ENCODE data around the gene CEP170B.

CEP170B gene

GRCh38 chr14:104868060-104868740, 3.1 kb downstream of the CEP170B start:
- DNase-seq, result no peak

DNA sequence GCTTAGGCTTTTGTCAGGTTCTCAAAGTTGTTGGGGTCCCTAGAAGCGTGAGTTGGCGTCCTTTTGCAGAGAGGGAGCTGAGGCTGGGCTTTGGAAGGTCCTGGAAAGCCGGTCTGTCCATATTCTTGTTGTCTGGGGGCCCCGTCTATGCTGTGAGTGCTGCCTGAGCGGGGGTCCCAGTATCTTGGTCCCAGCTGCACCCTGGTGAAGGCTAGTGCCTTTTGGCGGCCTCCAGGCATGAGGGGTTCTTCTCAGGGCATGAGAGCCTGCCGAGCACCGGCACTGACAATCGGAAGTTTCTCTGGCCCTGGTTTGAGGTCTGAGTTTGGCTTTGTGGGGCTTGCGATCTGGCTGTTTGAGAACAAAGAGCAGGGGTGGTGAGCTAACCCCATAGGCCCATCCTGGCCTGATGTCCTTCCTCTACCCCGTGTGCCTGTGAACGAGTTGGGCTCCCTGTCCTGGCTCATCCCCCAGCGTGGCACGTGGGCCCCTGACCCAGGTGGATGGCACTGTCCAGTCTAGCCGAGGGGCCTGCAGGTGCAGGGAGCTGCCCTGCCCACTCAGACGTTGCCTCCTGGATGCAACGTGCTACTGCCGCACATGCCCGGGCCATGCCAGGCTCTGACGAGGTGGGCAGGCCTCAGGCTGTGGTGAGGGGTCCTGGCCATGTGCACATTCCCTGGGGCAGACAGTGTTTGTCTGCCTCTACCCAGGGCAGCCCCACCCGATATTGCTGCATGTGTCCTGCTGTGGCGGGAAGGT, 3.9 kb downstream of the CEP170B start:
- DNase-seq, result no peak

DNA sequence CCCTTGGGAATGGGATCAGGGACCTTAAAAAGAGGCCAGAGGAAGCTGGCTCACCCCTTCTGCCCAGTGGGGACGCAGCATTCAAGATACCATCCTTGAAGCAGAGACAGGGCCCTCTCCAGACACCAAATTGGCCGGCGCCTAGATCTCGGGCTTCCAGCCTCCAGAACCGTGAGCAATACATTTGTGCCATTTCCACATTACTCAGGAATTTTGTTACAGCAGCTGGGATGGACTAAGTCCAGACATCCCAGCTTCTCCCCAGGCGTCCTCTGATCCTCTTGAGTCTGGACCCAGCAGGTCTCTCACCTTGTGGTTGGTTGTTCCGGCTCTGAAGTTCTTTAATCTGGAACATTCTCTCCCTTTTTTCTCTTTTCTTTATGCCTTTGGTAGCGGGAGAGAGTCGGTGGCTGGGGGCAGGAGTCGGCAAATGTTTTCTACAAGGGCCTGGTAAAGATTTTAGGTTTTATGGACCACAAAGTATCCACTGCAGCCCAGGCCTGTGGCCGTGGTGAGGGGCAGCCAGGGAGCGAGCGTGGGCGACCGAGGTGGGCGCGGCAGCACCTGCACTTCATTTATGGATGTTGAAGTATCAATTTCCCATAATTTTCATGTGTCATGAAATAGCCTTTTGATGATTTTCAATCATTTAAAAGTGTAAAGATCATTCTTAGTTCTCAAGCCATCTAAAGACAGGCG, 4.8 kb downstream of the CEP170B start:
- no peak for DNase-seq

- no peak for DNase-seq
Observed at GRCh38 chr14:104870368-104871144, 5.5 kb downstream of the CEP170B start.

DNA sequence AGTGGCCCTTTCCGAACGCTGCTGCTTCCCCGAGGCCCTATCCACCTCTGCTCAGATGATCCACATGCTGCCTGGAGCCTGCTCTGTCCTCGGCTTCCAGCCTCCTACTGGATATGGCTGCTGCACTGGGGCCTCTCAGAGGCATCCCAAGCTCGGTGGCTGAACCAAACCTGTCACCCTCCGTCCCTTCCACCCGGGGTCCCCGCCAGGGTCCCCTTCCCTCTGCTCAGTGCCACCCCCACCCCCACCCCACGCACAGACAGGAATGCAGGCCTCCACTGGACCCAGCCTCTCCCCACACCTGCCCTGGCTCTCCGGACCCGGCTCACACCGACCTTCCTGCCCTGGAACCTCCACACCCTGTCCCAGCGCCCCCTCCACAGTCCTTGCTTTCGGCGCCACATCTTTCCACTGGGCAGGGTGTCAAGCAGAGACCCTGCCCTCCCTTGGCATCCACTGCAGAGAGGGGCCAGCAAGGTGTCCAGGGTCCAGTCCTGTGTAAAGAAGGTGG, 6.1 kb downstream of the CEP170B start:
- DNase-seq, result no peak

DNA sequence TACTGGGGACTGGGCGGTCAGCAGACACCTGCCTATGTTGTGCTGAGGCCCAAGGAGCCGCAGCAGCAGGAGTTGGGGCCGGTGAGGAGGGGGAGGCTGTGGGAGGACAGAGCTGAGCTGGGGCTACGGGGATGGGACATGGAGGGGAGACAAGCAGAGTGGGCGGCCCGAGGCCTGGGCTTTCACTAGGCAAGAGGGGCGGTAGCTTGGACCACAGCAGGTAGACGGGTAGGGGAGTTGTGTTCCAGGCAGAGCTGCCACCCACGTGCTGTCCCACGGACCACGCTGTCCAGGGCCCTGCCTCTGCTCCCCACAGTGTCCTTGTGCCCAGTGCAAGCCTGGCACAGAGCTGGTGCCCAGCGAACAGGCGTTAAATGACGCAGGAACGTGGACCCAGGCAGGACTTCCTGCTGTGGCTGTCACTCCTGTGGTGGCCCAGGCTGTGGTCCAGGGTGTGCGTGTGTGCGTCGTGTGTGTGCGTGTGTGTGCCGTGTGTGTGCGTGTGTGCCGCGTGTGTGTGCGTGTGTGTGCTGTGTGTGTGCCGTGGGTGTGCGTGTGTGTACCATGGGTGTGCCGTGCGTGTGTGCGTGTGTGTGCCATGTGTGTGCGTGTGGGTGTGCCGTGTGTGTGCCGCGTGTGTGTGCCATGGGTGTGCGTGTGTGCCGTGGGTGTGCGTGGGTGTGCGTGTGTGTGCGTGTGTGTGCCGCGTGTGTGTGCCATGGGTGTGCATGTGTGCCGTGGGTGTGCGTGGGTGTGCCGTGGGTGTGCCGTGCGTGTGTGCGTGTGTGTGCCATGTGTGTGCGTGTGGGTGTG, 6.8 kb downstream of the CEP170B start:
- no peak for DNase-seq

- peak; percentile 50 for DNase-seq
Observed at GRCh38 chr14:104872469-104873341, 7.6 kb downstream of the CEP170B start.

- no peak for DNase-seq
Observed at GRCh38 chr14:104873380-104874055, 8.4 kb downstream of the CEP170B start.

DNA sequence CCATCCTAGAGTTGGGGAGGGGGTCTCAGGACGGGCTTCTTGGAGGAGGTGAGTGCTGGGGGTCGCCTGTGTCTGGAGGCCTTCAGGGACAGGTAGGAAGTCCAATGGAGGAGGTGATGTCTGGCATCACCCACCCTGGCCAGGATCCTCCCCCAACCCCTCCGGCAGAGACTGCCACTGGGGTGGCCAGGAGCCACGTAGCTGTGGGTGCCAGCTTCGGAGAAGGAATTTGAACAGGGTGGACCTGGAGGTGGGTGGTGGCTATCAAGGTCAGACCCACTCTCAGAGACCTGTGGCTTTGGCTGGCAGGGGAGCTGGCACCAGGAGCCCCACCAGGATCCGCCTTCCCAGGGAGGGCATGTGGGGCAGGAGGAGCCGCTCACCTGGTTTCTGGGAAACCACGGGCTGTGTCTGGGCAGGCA, 9.1 kb downstream of the CEP170B start:
- no peak for DNase-seq

DNA sequence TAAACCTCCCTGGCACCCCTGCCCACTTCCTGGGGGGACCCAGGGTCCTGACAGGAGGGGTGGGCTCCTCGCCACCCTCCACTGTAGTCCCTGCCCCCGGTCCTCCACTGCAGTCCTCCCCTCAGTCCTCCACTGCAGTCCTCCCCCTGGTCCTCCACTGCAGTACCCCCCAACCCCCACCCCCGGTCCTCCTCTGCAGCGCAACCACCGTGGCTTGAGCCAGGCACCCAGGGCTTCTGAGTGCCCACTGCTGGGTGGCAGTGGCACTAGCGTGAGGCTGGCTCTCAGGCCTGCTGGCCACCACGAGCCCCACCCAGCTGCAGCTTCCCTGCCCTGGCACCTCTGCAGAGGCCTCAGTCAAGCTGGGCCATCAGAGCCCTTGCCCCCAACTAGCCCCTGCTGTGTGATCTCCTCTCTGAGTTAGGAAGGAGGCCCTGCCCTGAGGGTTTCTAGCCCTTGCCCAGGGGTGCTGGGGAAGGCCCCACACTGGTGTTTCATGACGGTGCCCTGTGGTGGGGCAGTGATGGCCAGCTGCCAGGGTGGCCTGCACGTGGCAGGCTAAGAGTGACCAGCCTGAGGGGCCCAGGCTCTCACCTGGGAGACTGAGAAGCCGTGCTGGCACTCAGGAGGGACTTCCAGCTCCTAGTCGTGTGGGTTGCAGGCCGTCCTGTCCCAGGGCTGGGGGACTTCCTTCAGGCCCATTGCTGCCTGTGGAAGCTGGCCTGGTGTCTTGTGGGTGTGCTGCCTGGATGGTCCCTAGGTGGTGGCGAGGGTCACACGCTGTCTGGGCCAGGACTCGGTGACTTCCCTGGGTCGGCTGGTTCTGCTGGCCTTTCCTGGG, 9.7 kb downstream of the CEP170B start:
- DNase-seq, result no peak

DNA sequence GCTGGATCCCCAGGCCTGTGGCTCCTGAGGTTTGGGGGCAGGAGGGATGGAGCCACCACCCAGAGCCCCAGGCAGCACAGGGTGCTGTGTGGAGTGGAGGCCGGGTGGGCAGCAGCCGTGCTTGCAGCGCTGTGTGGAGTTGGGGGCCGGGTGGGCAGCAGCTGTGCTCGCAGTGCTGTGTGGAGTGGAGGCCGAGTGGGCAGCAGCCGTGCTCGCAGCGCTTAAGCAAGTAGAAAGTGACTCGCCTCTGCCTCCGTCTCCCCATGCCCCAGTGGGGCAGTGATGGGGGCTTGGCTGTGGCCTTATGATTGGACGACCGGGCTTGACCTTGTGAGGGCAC, 10.3 kb downstream of the CEP170B start:
- no peak for DNase-seq

DNA sequence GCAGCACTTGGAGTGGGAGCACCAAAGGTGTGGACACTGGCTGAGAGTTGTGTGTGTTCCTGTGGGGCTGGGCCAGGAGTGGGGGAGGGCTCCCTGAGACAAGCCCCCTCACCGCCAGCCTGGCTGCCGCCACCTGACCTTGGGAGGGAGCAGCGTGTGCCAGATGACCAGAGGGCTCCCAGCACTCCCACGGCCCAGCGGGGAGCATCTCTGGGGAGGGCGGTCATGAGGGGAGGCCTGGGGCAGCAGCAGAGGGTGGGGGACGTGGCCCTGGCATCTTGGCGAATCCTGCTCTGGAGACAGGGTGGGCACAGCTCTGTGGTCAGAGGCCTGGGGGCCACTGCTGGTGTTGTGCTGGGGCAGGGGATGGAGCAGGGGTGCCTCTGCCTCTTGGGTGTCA, 10.7 kb downstream of the CEP170B start:
- DNase-seq, result no peak

GRCh38 chr14:104876251-104876699, 11.2 kb downstream of the CEP170B start:
- DNase-seq, result peak; percentile 37

DNA sequence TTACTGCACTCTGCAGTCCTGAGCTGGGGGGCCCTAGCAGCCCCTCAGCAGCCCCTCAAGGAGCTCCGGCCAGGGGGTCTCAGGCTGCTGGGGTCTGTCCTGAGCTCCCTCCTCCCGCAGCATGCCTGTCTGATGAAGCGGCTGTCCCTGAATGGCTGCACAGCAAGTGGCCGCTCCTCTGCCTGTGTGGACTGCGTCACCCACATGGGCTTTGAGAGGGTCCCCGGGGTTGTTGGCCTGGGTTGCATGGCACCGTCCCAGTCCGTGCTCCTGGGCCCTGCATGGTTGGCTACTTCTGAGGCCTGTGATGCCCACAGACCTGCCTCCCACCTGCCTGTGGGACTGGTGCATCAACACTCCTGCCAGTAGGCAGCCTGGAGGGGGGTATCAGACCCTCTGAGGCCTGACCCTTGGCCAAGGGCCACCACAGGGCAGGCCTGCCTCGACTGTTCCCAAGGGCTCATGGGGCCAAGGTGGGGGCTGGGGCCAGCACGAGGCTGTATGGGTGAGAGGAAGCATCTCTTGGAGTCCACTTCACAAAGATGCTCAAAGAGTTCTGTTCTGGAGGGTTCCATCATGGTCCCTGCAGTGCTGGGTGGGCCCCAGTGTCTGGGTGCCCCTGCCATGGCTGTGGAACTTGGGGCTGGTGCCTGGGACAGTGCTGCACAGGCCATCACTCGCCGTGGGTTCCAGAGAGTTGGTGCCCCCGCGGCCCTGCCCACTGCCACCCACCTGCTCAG, 12.2 kb downstream of the CEP170B start:
- DNase-seq, result no peak

GRCh38 chr14:104877806-104878550, 12.9 kb downstream of the CEP170B start:
- no peak for DNase-seq

- no peak for DNase-seq
Observed at GRCh38 chr14:104878582-104878981, 13.5 kb downstream of the CEP170B start.

DNA sequence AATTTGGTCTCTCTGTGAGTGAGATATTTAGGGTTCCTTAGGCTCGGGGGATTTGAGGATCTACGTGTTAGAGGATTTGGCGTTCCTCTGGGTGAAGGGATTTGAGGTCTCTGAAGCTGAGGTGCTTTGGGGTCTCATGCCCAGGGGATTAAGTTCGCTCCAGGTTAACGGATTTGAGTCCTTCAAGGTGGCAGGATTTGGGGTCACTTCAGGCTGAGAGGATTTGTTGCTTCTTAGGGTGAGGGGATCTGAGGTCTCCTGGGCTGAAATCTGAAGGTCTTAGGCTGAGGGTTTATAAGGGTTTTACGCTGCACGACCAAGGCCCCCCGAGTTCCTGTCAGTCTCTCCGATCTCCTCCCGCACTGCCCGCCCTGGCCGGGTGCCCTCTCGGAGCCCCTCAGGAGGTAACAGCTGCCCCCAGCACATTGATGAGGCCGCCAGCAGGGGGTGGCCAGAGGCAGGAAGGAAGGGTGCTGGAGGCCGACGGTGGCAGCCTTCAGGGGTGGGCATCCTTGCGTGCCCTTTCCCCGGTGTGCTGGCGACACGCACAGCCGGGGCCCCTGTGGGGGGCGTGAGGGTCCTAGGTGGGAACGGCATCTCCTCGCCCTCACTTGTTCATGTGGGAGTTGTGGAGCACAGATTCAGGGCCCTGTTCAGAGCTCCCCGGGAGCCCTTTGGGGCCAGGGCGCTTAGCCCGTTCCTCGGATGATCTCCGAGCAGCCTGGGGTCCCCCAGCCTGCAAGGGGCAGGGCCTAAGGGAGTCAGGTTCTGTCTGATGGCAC, 14.3 kb downstream of the CEP170B start:
- DNase-seq, result no peak

Measured in HCEC 1CT (cell line).